Stimulated activated CD8-positive, alpha-beta memory T cell treated with anti-CD3 and anti-CD28 coated beads, Interleukin-4, amount 100 ng/mL, for 48 hours (primary cell): Measurements from ENCODE around the gene IKBKG.
"Not testable (repeated sequence)": the region's sequence is repeated elsewhere in the genome, so short reads cannot be mapped to it uniquely, and the experiment has no call there.

Source experiments
- DNase-seq: peaks from one replicate; pipeline ENCODE4 v3.0.0-alpha.2; 2020

The IKBKG gene, protein sequence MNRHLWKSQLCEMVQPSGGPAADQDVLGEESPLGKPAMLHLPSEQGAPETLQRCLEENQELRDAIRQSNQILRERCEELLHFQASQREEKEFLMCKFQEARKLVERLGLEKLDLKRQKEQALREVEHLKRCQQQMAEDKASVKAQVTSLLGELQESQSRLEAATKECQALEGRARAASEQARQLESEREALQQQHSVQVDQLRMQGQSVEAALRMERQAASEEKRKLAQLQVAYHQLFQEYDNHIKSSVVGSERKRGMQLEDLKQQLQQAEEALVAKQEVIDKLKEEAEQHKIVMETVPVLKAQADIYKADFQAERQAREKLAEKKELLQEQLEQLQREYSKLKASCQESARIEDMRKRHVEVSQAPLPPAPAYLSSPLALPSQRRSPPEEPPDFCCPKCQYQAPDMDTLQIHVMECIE

DNA sequence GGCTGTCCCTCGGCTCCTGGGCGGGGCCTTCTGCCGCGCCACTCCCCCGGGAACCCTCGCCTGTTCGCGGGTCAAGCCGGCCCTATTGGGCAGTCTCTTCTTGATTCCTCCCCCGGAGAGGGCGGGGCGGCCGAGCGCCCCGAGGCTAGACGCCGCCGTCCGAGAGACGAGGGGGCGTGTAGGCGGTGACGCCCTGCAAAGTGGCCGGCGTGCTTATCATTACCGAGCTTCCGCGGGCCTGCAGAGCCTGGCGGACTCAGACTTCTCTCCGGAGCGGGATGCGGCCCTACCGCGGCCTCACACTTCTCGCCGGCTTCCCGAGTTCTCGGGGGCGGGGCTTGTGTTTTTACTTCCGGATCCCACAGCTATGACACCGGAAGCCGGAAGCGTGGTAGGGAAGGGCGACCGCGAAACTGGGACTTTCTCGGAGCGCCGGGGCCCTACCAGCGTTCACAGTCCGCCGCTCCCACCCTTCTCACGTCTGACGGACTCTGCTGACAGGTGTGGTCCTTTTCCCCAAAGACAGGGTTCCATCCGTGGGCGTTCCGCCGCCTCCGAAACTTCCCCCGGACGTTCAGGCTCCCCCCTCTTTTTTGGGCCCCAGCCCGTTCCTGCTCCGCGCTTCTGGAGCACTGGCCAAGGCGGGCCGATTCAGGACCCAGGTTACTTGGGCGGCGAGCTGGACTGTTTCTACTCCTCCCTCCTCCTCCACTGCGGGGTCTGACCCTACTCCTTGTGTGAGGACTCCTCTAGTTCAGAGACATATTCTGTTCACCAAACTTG, at the start of gene IKBKG:
IKBKG (plus strand) TSS at position 376 of the 783 bp plus-strand sequence. CDS start 4,383 bp downstream, outside the sequence.
- DNase-seq = peak; percentile 90

DNA sequence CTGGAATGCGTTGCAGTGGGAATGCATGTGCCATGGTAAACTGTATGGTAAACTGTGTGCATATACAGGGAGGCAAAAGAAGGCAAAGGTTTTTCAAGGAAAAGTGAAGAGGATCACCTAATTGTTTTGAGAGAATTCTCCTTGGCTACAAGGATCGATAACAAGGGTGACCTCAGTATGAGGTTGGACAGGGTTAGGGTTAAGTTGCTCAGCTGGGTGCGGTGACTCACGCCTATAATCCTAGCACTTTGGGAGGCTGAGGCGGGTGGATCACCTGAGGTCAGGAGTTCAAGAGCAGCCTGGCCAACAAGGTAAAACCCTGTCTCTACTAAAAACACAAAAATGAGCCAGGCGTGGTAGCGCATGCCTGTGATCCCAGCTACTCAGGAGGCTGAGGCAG, 46.0 kb upstream of the IKBKG start:
- DNase-seq = not testable (repeated sequence)

DNA sequence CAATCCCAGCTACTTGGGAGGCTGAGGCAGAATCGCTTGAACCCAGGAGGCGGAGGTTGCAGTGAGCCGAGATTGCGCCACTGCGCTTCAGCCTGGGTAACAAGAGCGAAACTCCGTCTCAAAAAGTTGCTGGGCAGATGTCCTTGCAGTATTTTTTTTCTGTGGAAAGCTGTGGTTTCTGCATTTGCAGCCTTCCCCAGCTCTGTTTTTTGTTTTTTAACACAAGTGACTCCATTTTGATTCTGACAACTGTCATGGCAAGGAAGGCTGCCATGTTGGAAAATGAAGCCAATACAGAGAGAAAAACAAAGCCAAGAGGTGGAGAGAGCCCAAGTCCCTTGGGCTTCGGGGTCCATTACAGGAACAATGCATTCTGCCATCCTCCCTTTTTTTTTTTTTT, 45.3 kb upstream of the IKBKG start:
- no peak for DNase-seq

DNA sequence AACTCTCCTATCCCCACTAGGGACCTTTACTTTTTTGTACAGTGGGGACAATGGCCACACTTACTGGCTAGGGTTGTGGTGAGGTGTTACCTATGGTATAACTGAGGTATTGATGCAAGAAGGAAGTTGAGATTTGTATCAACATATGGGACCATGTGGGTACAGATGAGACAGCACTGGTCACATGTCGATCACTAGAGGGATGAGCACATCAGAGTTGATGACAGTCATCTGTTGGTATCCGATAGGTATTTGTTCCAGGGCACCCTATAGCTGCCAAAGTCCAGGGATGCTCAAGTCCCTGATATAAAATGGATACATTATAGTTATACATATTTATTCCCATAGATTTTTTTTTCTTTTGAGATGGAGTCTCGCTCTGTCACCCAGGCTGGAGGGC, 44.4 kb upstream of the IKBKG start:
- no peak for DNase-seq

DNA sequence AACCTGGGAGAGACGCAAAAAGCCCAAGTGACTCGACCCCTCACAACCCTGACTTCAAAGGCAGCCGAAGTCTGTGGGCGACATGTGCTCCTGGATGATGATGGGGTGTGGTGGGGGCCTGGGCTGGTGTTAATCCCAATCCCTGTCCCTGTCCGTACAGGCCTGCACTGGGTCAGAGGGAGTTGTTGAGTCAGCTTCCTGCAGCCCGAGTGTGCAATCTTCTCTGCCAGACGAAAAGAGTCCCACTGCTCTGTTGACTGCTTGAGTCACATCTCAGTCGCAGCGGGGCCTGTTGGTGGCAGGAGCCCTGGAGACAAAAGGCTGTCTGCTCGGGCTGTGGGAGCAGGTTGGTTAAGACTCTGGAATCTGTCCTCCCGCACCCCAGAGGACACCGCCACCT, 41.7 kb upstream of the IKBKG start:
- no peak for DNase-seq

DNA sequence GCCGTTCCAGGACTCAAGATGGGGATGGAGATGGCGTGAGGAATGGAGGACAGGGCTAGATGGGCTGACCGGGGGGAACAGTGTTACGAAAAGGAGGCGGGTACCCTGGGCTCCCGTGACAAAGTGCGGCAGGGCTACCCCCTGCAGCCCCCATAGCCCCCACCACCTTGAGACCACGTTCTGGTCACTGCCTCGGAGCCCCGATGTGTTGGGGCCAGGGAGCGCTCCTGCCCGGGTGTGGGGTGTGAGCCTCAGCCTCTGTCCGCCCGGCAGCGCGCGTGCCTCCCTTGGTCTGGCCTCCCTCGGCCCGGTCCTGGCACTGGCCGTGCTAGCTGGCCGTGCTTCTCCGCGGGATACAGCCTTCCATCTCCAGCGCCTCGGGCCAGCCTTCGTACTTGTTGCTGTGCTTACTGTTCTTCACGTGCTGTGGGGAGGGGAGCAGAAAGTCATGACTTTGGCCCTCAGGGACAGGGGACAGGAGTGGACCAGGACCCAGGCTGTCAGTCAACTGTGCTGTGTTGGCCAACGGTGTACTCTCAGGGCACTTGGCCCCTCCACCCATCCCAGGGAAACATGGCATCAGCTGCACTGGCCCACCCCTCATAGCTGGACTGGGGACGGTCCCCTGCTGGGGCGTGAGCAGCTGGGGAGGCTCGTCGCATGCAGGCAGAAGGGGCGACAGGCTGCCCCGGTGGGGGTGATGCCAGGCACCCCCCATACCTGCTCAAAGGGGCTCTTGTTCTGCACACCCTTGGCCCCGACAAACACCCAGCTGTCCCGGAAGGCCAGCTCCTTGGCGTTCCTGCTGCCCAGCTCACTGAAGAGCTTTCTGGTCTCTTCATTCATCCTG, 40.7 kb upstream of the IKBKG start:
- no peak for DNase-seq

DNA sequence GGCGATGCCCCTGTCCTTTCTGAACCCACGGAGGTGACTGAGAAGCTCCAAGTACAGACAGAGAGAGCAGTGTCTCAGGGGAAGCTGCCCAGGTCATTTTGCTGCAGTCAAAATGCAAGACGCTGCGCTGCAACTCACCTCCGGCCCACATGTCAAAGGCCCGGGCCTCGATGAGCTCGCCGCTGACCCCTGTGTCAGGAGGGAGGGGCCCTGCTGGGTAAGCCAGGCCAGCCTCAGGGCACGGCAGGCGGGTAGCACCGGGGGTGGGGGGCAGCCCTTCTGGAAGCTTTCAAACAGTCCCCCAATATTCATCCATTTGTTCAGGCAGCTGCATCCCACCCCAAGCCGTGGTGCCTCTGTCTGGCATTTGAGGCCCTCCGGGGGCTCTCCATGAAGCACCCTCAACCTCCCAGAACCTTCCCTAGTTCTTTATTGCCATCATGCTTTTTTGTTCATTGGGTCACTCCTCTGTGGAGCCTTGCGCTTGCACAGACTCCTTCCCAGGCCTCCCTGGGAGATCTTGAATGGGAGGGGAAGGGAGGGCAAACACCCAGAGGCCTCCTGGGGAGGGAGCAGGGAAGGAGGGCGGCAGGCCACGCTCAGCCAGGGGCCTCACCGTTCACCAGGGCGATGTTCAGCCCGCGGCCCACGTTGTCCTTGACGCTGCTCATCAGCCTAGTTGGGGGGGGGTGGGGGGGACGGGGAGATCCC, 39.6 kb upstream of the IKBKG start:
- DNase-seq = no peak

DNA sequence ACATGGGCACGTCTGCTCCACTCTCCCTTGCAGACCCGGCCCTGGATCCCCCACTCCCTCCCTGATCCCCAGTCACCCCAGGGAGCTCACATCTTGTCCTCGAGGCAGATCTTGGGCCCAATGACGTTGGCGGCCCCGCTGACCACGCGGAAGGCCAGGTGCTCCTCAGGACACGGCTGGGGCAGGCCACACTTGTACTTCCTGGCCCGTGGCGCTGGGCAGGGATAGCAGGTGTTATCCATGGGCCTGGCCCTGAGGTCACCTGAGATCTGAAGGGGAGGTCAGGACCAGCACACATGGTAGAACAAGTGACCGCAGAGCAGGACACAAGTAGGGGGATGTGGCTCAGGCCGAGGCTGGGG, 39.1 kb upstream of the IKBKG start:
- DNase-seq = no peak

DNA sequence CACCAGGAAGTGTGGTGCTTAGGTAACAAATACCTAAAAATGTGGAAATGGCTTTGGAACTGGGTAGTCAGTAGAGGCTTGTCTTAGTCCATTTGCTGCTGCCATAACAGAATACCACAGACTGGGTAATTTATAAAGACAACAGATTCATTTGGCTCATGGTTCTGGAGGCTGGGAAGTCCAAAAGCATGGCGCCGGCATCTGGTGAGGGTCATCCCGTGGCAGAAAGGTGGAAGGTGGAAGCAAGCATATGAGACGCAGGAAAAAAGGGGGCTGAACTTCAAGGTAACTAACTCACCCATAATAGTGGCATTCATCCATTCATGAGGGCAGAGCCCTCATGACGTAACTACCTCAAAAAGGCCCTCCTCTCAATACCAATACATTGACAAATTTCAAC, 38.0 kb upstream of the IKBKG start:
- no peak for DNase-seq

DNA sequence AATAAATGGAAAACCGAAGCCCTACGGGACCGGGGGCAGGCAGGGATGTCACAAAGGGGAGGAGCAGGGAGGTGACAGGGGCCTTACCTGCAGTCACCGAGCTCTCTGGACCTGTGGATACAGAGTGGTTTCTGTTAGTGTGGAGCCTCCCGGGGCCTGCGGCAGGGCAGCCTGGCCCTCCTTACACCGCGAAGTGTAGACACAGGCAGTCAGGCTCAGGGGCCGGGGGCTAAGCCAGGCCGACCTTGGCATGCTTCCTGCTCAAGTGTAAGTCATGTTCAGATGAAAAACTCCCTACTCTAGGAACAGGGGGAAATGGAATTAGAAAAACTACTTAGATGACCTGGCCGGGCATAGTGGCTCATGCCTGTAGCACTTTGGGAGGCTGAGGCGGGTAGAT, 35.7 kb upstream of the IKBKG start:
- DNase-seq = no peak

DNA sequence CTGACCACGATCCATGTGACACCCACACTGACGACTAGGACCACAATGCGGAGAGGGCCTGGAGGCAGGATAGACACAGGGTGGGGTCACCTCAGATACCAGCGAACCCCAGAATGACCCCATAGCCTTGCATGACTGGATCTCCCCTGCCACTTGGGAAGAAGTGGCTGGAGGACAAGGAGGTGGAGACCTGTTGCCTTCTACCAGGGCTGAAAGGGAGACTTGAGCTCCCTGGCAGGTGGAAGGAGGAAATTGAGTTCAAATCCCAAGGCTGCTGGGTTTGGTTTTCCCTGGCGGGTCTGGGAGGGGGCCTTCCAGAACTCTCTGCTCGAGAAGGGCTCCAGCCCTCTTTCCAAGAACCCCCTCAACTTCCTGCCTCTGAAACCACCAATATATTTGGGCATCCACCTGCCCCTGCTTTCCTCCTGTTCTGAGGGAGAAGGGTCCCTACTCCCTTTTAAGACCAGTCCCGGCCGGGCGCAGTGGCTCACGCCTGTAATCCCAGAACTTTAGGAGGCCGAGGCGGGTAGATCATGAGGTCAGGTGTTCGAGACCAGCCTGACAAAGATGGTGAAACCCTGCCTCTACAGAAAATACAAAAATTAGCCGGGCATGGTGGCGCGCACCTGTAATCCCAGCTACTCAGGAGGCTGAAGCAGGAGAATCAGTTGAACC, 34.4 kb upstream of the IKBKG start:
- no peak for DNase-seq

DNA sequence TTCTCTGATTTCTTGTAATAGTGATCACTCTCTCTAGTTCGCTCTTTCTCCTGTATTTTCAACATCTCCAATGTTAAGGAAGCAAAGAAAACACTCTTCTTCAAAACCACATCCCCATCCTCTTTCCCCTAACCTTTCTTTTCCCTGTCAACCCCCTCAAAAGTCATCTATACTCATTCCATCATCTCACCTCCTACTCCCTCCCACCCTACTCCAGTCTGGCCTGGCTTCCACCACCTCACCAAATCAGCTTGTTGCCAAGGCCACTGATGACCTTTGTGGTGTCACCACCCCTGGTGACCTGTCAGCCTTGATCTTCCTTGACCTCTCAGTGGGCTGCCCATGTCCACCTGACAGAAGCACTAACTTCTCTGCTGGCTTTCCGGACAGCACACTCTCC, 33.7 kb upstream of the IKBKG start:
- DNase-seq = no peak

DNA sequence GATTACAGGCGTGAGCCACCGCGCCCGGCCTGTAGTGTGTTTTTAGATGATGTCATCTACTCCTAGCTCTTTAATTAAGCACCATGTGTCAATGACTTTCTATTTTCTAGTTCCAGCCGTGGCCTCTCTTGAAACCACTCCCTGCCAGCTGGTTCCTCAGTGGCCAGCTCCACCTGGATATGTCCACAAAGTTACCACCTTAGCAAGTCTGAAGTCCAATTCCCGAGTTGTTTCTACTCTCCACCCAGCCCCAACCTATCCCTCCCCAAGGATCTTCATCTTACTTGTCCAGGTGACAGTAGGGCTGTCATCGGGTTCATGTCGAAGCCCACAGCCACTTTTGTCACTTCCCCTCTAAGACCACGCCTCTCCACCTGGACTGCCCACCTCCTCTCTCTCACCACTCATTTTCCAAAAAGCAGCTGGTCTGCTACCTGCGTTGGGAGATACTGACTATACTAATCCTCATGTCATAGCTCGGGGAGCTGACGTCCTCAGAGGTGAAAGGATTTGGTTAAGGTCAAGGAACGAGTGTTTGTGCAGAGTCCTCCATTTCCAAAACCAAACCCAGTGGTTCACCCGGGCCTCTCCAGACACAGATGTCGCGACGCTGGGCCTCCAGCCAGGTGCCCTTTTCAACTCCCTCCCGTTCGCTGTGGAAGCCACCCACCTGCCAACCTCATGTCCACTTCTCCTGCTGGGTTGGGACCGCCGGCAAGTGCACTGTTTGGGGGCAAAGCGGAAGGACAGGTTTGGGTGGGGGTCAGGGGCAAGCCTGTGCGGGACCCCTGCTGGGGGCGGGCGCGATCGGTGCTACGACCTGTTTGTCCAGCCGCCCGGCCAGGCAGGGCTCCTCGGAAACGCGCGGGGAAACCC, 32.1 kb upstream of the IKBKG start:
- peak; percentile 33 for DNase-seq

DNA sequence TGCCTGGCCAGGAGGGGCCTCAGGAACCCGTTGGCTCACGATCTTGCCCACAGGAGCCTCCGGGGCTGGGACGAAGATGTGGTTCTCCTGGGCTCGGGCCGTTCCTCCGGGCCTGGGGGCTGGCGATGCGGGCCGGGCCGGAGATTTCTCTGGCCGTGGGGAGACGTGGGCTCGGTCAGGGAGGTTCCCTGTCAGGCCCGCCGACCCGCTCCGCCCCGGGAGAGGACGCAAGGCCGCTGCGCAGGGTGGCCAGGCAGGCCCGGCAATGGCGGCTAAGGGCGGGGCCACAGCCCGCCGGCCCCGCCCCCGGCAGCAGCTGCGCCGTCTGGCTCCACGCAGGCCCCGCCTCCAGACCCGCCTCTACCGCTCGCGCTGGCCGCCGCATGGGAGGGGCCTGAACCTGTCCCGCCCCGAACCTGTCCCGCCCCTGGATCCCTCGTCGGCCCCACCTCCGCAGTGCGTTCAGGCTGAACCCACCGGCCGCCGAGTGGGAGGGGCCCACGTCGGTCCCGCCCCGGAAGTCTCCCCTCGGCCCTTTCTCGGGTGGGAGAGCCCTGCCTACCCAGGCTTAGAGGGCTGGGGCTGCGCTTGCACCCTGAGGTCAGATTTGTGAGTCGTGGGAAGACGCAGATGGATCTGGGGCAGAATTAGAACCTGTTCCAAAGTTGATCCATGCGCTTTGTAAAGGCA, 31.3 kb upstream of the IKBKG start, which contains the start of gene FAM3A:
FAM3A (minus strand) TSS at position 267 of the 690 bp plus-strand sequence. CDS start 460 bp downstream, outside the sequence.
- peak; percentile 94 for DNase-seq

DNA sequence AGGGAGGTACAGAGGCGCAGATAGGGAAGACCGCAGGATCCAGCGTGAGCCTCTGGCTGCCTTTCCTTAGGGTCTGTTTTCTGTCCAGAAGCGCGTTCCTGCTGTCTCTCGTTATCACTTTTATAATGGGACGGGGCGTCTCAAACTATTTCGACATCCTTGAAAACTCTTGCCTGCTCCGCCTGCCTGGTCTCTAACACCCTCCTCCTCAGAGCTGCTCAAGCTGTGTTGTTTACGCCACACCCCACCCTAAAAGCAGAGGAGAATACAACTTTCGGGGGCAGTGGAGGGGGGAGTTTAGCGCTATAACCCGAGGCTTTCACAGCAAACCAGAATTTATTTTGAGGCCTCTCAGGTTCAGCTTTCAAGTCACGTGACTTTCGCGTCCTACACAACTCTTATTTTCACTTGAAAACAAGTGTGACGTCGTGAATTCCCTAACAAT, 30.7 kb upstream of the IKBKG start:
- no peak for DNase-seq

DNA sequence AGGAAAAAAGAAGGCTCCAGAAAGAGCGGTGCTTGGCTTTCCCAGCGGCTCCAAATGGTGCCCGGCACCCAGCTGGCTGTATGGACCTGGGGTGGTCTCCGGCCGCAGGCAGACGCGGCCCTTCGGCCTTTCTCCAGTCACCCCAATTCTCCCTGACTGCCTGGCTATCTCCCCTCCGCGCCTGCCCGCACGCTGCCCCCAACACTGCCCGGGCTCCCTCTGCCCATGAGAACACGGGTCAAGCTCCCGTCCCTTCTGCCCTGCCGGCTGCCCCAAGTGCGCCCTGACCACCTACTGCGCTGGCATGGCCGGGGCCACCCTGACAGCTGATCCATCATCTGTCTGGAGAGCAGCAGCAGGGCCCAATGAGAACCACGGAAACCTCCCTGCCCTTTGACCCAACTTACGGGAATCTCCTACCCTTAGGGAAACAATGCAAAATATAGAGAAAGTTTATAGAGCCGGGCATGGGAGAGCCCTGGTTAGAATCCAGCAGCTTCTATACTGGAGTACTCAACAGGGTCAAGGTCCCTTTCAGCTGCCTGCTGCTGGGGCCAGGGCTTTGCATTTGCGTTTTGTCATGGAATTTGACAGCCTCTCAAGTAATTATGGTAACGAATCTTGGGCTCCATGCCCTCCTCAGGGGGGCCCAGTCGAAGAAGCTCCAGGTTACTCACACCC, 30.2 kb upstream of the IKBKG start:
- DNase-seq = no peak

DNA sequence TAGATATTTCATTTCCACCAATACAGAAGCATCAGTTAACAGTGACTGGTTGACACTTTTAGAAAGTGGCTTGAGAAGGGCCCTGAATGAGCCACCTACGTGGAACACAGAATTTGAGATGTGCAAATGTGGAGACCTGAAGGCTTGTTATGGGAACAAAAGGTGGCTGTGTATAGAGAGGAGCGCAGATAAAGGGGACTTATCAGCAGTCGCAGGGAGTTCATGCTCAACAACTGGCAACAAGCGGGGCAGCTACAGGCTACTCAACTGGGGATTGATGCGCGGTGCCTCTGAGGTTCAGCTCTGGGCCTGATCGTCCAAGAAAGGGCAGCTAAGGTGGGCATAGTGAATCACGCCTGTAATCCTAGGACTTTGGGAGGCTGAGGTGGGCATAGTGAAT, 28.0 kb upstream of the IKBKG start:
- no peak for DNase-seq

DNA sequence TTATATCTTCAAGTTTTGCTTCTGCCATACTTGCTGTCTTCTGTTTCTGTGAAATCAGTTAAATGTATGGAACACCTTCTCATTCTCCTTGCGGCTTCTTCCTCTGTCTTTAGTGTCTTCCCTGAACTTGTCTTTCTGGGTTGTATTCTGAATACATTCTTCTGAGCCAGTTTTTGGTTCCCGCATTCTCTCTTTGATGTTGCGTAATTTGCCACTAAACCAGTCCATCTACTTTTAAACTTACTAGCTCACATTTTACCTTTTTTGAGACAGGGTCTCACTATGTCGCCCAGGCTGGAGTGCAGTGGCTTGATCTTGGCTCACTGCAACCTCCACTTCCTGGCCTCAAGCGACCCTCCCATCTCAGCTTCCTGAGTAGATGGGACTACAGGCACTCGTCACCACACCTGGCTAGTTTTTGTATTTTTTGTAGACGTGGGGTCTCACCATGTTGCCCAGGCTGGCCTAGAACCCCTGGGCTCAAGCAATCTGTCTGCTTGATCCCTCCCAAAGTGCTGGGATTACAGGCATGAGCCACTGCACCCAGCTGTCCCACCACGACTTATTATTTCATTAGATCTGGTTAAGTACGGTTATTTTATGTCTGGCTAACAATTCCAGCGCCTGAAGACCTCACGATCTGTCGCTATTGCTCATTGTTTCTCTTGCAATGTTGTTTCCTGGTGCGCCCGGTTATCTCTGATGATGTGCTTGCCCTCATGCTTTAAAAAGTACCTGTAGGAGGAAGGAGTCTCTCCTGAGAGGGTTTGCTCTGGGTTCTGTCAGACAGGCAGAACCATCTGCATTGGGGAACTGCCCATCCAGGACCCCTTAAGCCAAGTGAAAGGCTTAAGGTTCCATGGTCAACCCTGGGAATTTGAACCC, 21.6 kb upstream of the IKBKG start:
- DNase-seq = no peak
